Choroid plexus epithelial cell (primary cell): ENCODE data around the gene SCAMP1.
A peak's percentile ranks its signal among the peaks of the same experiment; 100 is the strongest.

Experiments used
- DNase-seq: peaks from one replicate; pipeline ENCODE4 v3.0.0-alpha.2; 2010; ENCODE audit warnings: low read depth
- H3K4me3 ChIP-seq: 2 replicates; pipeline ENCODE4 v1.5.1; 2011; ENCODE audit warnings: low read depth, mild to moderate bottlenecking, control low read depth, low read length, moderate library complexity
- TF ChIP-seq, protein P1 (sequence below): conservative IDR thresholded peaks from 2 replicates; pipeline ENCODE4 v1.5.1; 2011; ENCODE audit warnings: low read depth, mild to moderate bottlenecking, control low read depth, inconsistent platforms, low read length, moderate library complexity

SCAMP1 gene

DNA sequence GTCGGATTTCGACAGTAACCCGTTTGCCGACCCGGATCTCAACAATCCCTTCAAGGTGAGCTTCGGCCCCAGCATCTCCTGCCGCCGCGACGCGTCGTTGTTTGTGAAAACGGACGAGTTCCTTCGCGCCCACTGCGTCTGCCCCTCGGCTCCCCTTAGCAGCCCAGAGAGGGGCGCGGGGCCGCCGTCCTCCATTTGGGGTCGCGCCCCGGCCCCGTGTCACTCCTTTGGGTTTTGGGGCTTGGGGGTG, 182 bp downstream of the SCAMP1 start:
- peak overlapping the region; percentile 97 for H3K4me3 ChIP-seq
- no peak for DNase-seq
- TF ChIP-seq, protein P1, sequence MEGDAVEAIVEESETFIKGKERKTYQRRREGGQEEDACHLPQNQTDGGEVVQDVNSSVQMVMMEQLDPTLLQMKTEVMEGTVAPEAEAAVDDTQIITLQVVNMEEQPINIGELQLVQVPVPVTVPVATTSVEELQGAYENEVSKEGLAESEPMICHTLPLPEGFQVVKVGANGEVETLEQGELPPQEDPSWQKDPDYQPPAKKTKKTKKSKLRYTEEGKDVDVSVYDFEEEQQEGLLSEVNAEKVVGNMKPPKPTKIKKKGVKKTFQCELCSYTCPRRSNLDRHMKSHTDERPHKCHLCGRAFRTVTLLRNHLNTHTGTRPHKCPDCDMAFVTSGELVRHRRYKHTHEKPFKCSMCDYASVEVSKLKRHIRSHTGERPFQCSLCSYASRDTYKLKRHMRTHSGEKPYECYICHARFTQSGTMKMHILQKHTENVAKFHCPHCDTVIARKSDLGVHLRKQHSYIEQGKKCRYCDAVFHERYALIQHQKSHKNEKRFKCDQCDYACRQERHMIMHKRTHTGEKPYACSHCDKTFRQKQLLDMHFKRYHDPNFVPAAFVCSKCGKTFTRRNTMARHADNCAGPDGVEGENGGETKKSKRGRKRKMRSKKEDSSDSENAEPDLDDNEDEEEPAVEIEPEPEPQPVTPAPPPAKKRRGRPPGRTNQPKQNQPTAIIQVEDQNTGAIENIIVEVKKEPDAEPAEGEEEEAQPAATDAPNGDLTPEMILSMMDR: no peak

DNA sequence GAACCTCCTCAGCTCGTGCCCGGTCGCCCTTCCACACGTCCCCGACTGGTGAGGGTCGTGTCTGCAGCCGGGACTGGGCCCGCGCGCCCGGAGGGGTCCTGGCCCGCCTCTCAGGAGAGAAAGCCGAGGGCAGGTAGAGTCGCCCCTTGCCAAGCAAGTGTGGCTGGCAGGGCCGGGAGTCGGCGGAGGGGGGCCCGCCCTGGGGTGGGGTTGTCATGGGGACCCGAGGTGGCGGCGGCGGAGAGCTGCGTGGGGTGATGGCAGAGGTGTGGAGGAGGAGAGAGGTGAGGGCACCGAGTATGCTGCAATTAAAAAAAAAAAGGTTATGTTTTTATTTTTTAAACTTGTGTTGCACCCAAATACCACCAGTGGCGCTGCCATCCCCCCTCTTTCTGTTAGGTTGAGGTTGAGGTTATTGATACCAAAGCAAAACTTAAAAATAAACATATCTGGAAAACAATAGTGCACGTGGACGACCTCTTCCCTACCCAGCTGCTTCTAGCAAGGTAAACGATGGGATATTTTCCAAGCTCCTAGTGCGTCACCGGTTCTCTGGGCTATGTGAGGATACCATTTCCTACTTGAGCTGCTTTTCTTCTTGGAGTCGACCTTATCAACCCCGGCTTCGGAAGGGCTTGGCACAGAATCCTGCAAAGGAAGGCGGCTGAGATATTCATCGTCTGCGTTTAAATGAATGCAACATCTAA, 660 bp downstream of the SCAMP1 start:
- H3K4me3 ChIP-seq: peak overlapping the region; percentile 97
- DNase-seq: peak; percentile 63
- TF ChIP-seq, protein P1: peak; percentile 49

DNA sequence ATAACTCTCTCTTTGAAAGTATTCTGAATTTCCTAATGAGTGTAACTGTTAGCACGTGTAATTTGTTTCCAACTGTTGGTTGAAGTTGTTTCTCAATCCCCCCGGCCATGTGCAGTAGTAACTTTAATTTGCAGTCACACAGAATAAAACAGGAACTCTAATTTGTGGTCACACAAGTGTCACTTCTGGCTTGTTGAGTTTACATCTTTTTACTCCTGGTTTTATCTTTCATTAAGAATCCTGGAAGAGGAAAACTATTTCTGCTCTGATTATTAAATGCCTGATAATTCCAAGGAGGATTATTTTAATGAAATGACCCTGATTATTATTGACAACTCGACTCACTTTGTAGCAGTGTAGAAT, 1.2 kb downstream of the SCAMP1 start:
- no peak for DNase-seq
- H3K4me3 ChIP-seq: peak overlapping the region; percentile 97
- TF ChIP-seq, protein P1: no peak

DNA sequence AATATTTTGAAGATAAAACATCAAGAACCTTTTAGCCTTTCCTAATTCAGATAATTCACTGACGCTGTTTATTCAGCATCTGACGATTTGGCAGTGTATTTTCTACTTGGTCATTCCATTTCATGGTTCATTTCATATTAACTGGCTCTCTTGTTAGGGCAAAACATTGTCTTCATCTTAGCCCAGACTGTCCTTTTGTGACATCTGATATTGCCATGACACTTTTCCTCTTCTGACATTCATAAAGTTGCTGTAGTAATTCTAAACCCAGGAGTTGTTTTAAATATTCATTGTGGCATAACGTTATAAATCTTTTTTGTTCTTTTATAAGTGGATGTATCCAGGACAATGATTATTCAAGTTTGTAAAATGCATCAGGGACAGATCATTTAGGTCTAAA, 1.8 kb downstream of the SCAMP1 start:
- TF ChIP-seq, protein P1: no peak
- no peak for DNase-seq
- H3K4me3 ChIP-seq: no peak overlapping the region

DNA sequence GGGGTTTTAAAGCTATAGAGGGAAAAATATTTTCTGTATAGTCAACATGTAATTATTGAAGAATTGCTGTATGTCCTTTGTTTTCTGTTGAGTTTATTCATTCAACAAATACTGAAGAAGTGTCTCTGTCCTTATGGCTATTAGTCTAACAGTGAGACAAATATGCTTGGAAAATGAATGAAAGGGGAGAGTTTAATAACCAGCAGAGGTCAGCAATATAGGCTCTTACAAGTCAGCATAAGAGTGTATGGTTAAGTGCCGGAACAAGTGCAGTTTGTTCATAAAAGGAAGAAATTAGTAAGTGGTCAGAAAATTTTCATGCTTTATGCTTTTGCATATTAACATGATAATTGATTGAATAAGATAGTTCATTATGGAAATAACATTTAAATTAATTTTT, 3.6 kb downstream of the SCAMP1 start:
- H3K4me3 ChIP-seq: no peak overlapping the region
- TF ChIP-seq, protein P1: no peak
- no peak for DNase-seq

DNA sequence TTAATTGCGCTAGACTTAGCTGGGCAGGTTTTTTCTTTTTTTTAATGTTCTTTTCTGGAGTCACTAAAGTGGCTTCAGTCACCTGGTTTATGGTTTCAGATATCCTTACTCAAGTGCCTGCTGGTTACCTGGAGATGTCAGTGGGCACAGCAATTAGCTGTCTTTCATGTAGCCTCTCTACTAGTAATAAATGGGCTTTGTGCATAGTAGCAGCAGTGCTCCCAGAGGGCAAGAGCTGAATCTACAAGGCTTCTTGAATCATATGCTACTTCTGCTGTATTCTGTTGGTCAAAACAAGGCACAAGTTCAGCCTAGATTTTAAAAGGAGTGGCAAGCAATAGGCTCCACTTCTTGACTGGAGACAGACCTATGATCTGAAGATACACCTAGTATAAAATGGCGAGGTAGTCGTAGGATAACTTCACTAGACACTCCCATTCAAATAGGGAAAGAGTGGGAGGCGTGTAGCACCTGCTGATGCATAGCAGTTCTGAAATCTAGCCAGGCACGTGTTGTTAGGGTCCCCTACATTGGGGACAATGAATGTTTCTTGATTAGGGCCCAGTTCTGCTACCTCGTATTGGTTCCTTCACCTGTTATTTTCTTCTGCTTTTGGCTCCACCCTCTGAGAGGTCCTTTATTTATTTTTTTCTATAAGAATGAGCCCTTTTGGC, 7.0 kb downstream of the SCAMP1 start:
- no peak overlapping the region for H3K4me3 ChIP-seq

More for the DNA sequence above, 7.0 kb downstream of the SCAMP1 start:
- TF ChIP-seq, protein P1: peak; percentile 33
- DNase-seq: peak; percentile 26
